Measurements from ENCODE around the gene RPL18.

- TF ChIP-seq SP1 (CRISPR knock-in tag; IDR thresholded peaks at IDR 0.05) (no peak; the same call in 1 of the 2 replicates), NRF1 (conservative IDR thresholded peaks at IDR 0.05 in 1 of 2, IDR thresholded peaks at IDR 0.05 in 1 of 2) (no peak), CBFA2T2 (conservative IDR thresholded peaks at IDR 0.05) (no peak), KAT2B (IDR thresholded peaks at IDR 0.05; ENCODE audit: low read depth, low read length) (no peak)
- TF ChIP-seq, protein P1, sequence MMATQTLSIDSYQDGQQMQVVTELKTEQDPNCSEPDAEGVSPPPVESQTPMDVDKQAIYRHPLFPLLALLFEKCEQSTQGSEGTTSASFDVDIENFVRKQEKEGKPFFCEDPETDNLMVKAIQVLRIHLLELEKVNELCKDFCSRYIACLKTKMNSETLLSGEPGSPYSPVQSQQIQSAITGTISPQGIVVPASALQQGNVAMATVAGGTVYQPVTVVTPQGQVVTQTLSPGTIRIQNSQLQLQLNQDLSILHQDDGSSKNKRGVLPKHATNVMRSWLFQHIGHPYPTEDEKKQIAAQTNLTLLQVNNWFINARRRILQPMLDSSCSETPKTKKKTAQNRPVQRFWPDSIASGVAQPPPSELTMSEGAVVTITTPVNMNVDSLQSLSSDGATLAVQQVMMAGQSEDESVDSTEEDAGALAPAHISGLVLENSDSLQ (IDR thresholded peaks at IDR 0.05) = no peak
- TF ChIP-seq, protein P2, sequence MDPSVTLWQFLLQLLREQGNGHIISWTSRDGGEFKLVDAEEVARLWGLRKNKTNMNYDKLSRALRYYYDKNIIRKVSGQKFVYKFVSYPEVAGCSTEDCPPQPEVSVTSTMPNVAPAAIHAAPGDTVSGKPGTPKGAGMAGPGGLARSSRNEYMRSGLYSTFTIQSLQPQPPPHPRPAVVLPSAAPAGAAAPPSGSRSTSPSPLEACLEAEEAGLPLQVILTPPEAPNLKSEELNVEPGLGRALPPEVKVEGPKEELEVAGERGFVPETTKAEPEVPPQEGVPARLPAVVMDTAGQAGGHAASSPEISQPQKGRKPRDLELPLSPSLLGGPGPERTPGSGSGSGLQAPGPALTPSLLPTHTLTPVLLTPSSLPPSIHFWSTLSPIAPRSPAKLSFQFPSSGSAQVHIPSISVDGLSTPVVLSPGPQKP (CRISPR knock-in tag; IDR thresholded peaks at IDR 0.05) = no peak
Observed at GRCh38 chr19:48613852-48614435, 5.0 kb downstream of the RPL18 start.

All from K562 (cell line).